GM12874 (cell line): Measurements from ENCODE around the gene APBB2.

Source experiments
- CTCF ChIP-seq: IDR thresholded peaks from 2 replicates; pipeline ENCODE4 v1.5.1; 2011; ENCODE audit warnings: low read depth, mild to moderate bottlenecking, control low read depth, low read length, moderate library complexity; ENCODE audit not compliant: insufficient read depth

The APBB2 gene

GRCh38 chr4:41209187-41209586 is 5.2 kb downstream of the APBB2 start:
- TF ChIP-seq CTCF: no peak

GRCh38 chr4:41207291-41207831 is 7.0 kb downstream of the APBB2 start:
- no peak for TF ChIP-seq CTCF

DNA sequence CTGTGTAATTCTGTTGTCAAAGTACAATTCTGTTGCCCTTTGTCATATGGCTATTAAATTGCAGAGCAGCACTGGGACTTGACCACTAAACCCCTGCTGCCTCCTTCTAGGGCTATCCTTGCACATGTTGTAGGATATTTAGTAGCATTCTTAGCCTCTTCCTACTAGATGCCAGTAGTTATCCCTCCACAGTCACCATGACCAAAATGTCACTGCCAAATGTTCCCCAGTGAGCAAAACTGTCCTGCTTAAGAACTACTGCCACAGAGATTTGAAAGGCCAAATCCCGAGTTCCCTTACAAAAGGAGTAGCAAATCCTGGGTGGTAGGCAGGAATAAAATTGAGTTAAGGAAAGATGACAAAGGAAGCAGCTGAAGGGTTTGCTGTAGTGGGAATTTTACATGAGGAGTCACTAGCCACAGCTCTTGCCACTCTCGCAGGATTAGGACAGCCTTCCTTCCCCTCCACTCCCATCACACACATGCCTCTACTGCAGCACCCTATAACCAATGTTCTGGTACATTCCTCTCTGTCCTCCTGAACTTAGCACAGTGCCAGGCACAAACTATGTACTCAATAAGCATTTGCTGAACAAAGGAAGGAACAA is 8.4 kb downstream of the APBB2 start:
- TF ChIP-seq CTCF: no peak

DNA sequence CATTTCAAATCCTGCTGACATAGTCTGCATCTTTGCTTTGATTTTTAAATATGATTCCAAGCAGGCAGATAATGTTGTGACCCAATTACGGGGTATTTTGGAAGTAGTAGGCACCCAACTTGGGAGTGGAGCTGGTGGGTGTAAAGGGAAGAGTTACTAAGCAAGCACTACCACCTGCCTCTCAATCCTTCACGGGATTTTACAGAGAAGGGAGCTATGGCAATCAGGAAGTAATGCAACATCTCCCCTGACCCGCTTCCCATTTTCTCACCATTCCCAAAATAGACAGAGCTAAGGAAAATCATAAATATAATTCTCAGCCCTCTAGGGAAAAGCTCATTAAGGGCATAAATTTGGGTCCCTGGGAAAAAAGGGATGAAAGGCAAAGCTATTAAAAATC is 9.2 kb downstream of the APBB2 start:
- no peak for TF ChIP-seq CTCF

- no peak for TF ChIP-seq CTCF
Measured at GRCh38 chr4:41204400-41204978, 9.9 kb downstream of the APBB2 start.

- TF ChIP-seq CTCF: no peak
Measured at GRCh38 chr4:41203841-41204240, 10.5 kb downstream of the APBB2 start.

DNA sequence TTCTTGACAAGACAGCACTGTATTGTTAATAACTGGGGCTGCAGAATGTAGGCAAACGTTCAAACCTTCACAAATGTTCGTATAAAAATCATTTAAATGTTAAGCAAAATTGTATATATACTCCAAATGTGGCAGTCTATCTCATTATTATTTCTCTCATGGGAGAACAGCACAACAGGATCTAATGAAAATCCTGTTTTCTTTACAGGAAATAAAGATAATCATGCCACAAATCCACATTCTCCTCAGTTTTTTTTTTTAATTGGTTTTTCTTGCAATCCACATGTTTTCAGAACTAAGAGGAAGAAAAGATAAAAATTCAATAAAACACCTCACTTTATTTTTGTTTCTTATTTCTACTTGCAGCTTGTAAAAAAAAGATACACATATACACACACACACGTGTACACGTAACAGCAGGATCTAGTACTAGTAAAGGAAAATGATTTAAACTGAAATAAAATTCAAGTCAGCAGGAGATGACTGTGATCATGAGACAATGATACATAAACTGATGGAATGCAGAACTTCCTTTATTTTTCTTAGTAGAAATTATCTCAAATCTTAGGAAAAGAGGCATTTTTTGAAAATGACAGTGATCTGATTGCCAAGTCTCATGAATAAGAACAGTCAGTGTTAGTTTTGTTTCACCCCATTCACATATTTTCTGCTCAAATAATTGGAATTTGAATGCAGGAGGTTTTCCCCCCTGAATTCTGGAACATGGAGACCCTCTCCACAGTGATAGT is 11.3 kb downstream of the APBB2 start:
- no peak for TF ChIP-seq CTCF
